RWPE2 (cell line): Measurements from ENCODE around the gene CRABP1.

Experiments used
- ATAC-seq: fragments of 200-7000 bp; cut with Tn5 transposase; 3 replicates; pipeline ENCODE4 v1.9.1; 2021; ENCODE audit warnings: low read depth
- DNase-seq: peaks from one replicate; pipeline ENCODE4 v3.0.0-alpha.2; 2020; ENCODE audit warnings: low spot score
- H3K27ac ChIP-seq: fragments of 450-650 bp; 2 replicates; pipeline ENCODE4 v1.5.1; 2017; ENCODE audit warnings: mild to moderate bottlenecking; ENCODE audit not compliant: poor library complexity, severe bottlenecking
- H3K27me3 ChIP-seq: fragments of 250-450 bp; sonication (Bioruptor Pico); 2 replicates; pipeline ENCODE4 v1.5.1; 2021; ENCODE audit warnings: mild to moderate bottlenecking, moderate library complexity; ENCODE audit not compliant: insufficient read depth, poor library complexity, severe bottlenecking
- H3K36me3 ChIP-seq: fragments of 250-450 bp; sonication (Bioruptor Pico); 2 replicates; pipeline ENCODE4 v1.5.1; 2020; ENCODE audit warnings: low read depth, mild to moderate bottlenecking, moderate library complexity
- H3K4me1 ChIP-seq: fragments of 250-450 bp; sonication (Bioruptor Pico); 2 replicates; pipeline ENCODE4 v1.5.1; 2021; ENCODE audit warnings: mild to moderate bottlenecking, moderate library complexity; ENCODE audit not compliant: insufficient read depth, poor library complexity, severe bottlenecking
- H3K4me3 ChIP-seq: fragments of 250-450 bp; sonication (Bioruptor Pico); 2 replicates; pipeline ENCODE4 v1.5.1; 2021; ENCODE audit warnings: mild to moderate bottlenecking, moderate library complexity; ENCODE audit not compliant: severe bottlenecking
- H3K9me3 ChIP-seq: fragments of 250-450 bp; sonication (Bioruptor Pico); 2 replicates; pipeline ENCODE4 v1.5.1; 2021; ENCODE audit warnings: mild to moderate bottlenecking, moderate library complexity; ENCODE audit not compliant: severe bottlenecking
- CTCF ChIP-seq: fragments of 450-650 bp; IDR thresholded peaks from one replicate; pipeline ENCODE4 v1.5.1; 2017; ENCODE audit warnings: mild to moderate bottlenecking, moderate library complexity; ENCODE audit not compliant: poor library complexity, severe bottlenecking

Gene CRABP1

GRCh38 chr15:78340231-78341056 lies at the start of gene CRABP1:
Gene CRABP1 (plus strand): TSS chr15:78340353. CDS start chr15:78340429, 76 bp downstream.
- peaks cover 81% of the 10 kb centered on the region for H3K27me3 ChIP-seq
- no peaks in the 10 kb centered on the region for H3K9me3 ChIP-seq
- H3K27ac ChIP-seq: no peak within 1 kb of the TSS
- ATAC-seq (peak; percentile 32), DNase-seq (no peak)
- H3K4me3 ChIP-seq: no peak within 1 kb of the TSS
- H3K4me1 ChIP-seq: no peaks in the 10 kb centered on the region
- no peaks in the 10 kb centered on the region for H3K36me3 ChIP-seq
- no peak for TF ChIP-seq CTCF

GRCh38 chr15:78291052-78291451 lies 49.1 kb upstream of the CRABP1 start:
- H3K4me1 ChIP-seq: no peaks in the 10 kb centered on the region
- TF ChIP-seq CTCF: no peak
- H3K27ac ChIP-seq: no peak overlapping the region
- ATAC-seq: no peak
- H3K27me3 ChIP-seq: no peaks in the 10 kb centered on the region
- peaks cover 94% of the 10 kb centered on the region for H3K36me3 ChIP-seq
- H3K4me3 ChIP-seq: no peak overlapping the region
- H3K9me3 ChIP-seq: no peaks in the 10 kb centered on the region
- no peak for DNase-seq

GRCh38 chr15:78291698-78292097 lies 48.5 kb upstream of the CRABP1 start:
- Histone ChIP-seq H3K27me3 (no peaks in the 10 kb centered on the region), H3K27ac (no peak overlapping the region), H3K9me3 (no peaks in the 10 kb centered on the region), H3K4me1 (no peaks in the 10 kb centered on the region), H3K4me3 (no peak overlapping the region), H3K36me3 (peaks cover 92% of the 10 kb centered on the region)
- no peak for TF ChIP-seq CTCF
- peak; percentile 23; the same call in 1 of the 3 replicates for ATAC-seq
- DNase-seq: no peak

GRCh38 chr15:78292219-78292618 lies 47.9 kb upstream of the CRABP1 start:
- H3K4me3 ChIP-seq: no peak overlapping the region
- peaks cover 92% of the 10 kb centered on the region for H3K36me3 ChIP-seq
- TF ChIP-seq CTCF: no peak
- no peaks in the 10 kb centered on the region for H3K4me1 ChIP-seq
- no peaks in the 10 kb centered on the region for H3K9me3 ChIP-seq
- ATAC-seq: no peak
- H3K27me3 ChIP-seq: no peaks in the 10 kb centered on the region
- no peak for DNase-seq
- no peak overlapping the region for H3K27ac ChIP-seq
